Colonic mucosa (tissue), 4 donors: ENCODE measurements around the gene TMEM167B. TPM values are rescaled to one million over a fixed set of nuclear protein-coding genes. Genes with fewer than 3 reads are reported as not detected.
"Not testable (repeated sequence)": the region's sequence is repeated elsewhere in the genome, so short reads cannot be mapped to it uniquely, and the experiment has no call there.

Experiments used
- DNase-seq: peaks from one replicate; pipeline ENCODE4 v3.0.0-alpha.2; 2020
- H3K27ac ChIP-seq: fragments of 200-600 bp; one replicate; pipeline ENCODE4 v1.8.0; 2021
- H3K27me3 ChIP-seq: fragments of 200-600 bp; one replicate; pipeline ENCODE4 v1.8.0; 2021
- H3K36me3 ChIP-seq: fragments of 200-600 bp; one replicate; pipeline ENCODE4 v1.8.0; 2021
- H3K4me1 ChIP-seq: fragments of 200-600 bp; one replicate; pipeline ENCODE4 v1.8.0; 2021; ENCODE audit warnings: mild to moderate bottlenecking
- H3K4me3 ChIP-seq: fragments of 200-600 bp; one replicate; pipeline ENCODE4 v1.8.0; 2021
- H3K9ac ChIP-seq, 2 donors: one replicate each; pipeline ENCODE4 v1.7.0; 2013; ENCODE audit warnings: control low read depth in 2 of 2, low read depth in 2 of 2, low read length in 2 of 2
- H3K9me3 ChIP-seq: fragments of 200-600 bp; one replicate; pipeline ENCODE4 v1.8.0; 2021
- CTCF ChIP-seq: fragments of 200-600 bp; IDR thresholded peaks from one replicate; pipeline ENCODE4 v1.8.0; 2022; ENCODE audit warnings: antibody characterized with exemption, mild to moderate bottlenecking
- intact Hi-C: fragments of 100-400 bp; cut with DNase I; formaldehyde crosslinking; loops from one replicate; pipeline ENCODE4 v1.14.1; 2022
- total RNA-seq, 2 donors: library from RNA; stranded (reverse); fragmentation: NEBNext Ultra II Directional in 1 of 2; extraction: Animal tissue kit (Norgen Biotek cat#: 25700) in 1 of 2; gene quantifications; one replicate each; pipeline ENCODE4 v1.2.1, GENCODE V29; 2021
- donor health status: healthy.
- donor health status: DM: no; HTN: no; CAD: no.
- donor health status: DM: no; HTN: no; CAD: no.

Gene TMEM167B
- total RNA-seq, 2 donors from 2014 or later = 26.0 to 53.6 TPM

DNA sequence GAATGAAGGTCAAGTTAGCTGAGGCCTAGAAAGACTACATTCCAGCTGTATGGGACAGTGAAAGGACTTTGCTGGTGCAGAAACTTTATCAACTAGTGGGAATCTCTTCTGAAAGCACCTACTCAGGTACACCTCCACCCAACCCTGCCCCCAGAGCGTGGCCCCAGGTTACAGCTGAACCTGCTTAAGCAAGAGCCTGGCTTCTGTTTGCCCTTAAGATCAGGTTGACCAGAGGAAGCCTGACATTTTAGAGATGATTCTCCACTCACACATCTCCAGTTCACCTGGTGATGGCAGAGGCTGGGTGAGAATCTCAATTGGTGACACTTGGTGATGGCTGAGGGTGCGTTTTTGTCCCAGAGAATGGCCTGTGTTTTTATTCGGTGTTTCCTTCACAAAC lies 47.4 kb downstream of the TMEM167B start:
- Histone ChIP-seq H3K4me1 (peaks cover 7% of the 10 kb centered on the region), H3K9me3 (no peaks in the 10 kb centered on the region), H3K9ac (peak overlapping the region; percentile 0 to 19), H3K27ac (peak overlapping the region; percentile 84), H3K27me3 (no peaks in the 10 kb centered on the region), H3K36me3 (no peaks in the 10 kb centered on the region), H3K4me3 (no peak overlapping the region)
- peak; percentile 66 for DNase-seq
- intact Hi-C loops = no loop called here
- TF ChIP-seq CTCF = no peak

DNA sequence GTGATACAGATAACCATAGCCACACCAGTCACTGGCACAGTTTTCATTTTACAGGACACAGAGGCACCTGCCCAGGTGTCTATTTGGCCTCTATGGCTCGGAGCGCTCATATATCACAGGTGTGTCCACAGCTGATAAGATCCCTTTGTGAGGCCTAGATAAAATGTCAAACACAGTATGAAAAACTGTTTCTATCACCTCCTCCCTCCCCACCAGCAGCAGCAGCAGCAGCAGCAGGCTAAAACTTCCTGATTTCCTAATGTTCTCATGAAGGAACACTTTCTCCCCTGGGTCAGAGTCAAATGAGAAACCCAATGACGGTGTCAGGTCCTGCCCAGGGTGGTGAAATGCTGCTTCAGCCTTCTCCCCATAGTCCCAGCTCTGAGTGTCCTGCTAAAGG lies 47.8 kb downstream of the TMEM167B start:
- peak overlapping the region in 1 of 2 donors; percentile 19 for H3K9ac ChIP-seq
- no peaks in the 10 kb centered on the region for H3K36me3 ChIP-seq
- H3K27ac ChIP-seq = peak overlapping the region; percentile 84
- no peak for TF ChIP-seq CTCF
- peak; percentile 79 for DNase-seq
- no peak overlapping the region for H3K4me3 ChIP-seq
- H3K27me3 ChIP-seq = no peaks in the 10 kb centered on the region
- H3K9me3 ChIP-seq = no peaks in the 10 kb centered on the region
- intact Hi-C loops = no loop called here
- H3K4me1 ChIP-seq = peaks cover 7% of the 10 kb centered on the region

DNA sequence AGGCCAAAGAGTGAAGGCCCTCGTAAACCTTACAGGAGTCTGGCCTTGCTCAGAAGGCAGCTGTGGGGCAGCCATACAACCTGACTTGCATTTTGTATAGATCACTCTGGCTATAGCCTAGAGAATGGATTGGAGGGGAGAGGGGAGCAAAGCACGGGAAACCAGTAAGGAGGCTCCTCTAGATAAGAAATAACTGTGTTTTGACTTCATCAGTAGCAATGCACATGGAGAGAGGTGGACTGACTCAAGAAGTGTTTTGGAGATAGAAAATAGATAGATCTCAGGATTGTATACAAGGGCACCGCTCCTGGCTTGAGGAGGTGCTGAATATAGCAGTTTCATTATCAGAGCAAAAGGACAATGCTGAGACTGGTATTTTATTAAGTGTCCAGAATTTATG lies 49.8 kb downstream of the TMEM167B start:
- Histone ChIP-seq H3K27ac (no peak overlapping the region), H3K4me3 (no peak overlapping the region), H3K36me3 (no peaks in the 10 kb centered on the region), H3K9ac (no peak overlapping the region), H3K27me3 (no peaks in the 10 kb centered on the region), H3K4me1 (peaks cover 7% of the 10 kb centered on the region), H3K9me3 (no peaks in the 10 kb centered on the region)
- DNase-seq = no peak
- intact Hi-C loops = no loop called here
- TF ChIP-seq CTCF = no peak

- no peaks in the 10 kb centered on the region for H3K27me3 ChIP-seq
- H3K4me3 ChIP-seq = no peak overlapping the region
- TF ChIP-seq CTCF = no peak
- H3K27ac ChIP-seq = peak overlapping the region; percentile 10
- intact Hi-C loops = no loop called here
- DNase-seq = peak; percentile 48
- no peaks in the 10 kb centered on the region for H3K9me3 ChIP-seq
- no peaks in the 10 kb centered on the region for H3K36me3 ChIP-seq
- peaks cover 7% of the 10 kb centered on the region for H3K4me1 ChIP-seq
- H3K9ac ChIP-seq = peak overlapping the region in 1 of 2 donors; percentile 19
Observed at GRCh38 chr1:109142260-109142659, 51.7 kb downstream of the TMEM167B start.

DNA sequence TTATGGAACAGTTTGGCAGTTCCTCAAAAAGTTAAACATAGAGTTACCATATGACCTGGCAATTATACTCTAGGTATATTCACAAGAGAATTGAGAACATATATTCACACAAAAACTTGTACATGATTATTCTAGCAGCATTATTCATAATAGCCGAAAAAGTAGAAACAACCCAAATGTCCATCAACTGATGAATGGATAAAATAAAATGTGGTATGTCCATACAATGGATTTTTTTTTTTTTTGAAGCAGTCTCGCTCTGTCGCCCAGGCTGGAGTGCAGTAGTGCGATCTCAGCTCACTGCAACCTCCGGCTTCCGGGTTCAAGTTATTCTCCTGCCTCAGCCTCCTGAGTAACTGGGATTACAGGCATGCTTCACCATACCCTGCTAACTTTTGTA lies 52.2 kb downstream of the TMEM167B start:
- H3K9me3 ChIP-seq, H3K36me3 ChIP-seq, intact Hi-C loops, DNase-seq, H3K4me1 ChIP-seq, H3K4me3 ChIP-seq, H3K9ac ChIP-seq, H3K27me3 ChIP-seq: not testable (repeated sequence)
- H3K27ac ChIP-seq = peak overlapping the region; percentile 10

Other genes starting within 250 kb of the TMEM167B start
- gene AKNAD1, start 233.7 kb upstream of the TMEM167B start, total RNA-seq = not detected
- gene GPSM2, start 213.8 kb upstream of the TMEM167B start, total RNA-seq = 10 to 100 TPM; 32.5 to 62.6 TPM
- 10 to 100 TPM; 18.9 to 25.1 TPM for gene CLCC1, start 127.3 kb upstream of the TMEM167B start, total RNA-seq
- 1 to 10 TPM; 5.2 to 7.7 TPM for gene WDR47, start 48.7 kb upstream of the TMEM167B start, total RNA-seq
- 10 to 100 TPM; 49.4 to 50.9 TPM for gene TAF13, start 14.8 kb upstream of the TMEM167B start, total RNA-seq
- 100 to 1,000 TPM; 110 to 163 TPM for gene ELAPOR1, start 23.4 kb downstream of the TMEM167B start, total RNA-seq
- gene SARS1, start 123.2 kb downstream of the TMEM167B start, total RNA-seq = 100 to 1,000 TPM; 139 to 193 TPM
- gene CELSR2, start 158.8 kb downstream of the TMEM167B start, total RNA-seq = 1 to 10 TPM; 4.2 to 6.1 TPM
- 10 to 100 TPM in 1 of 2 donors, 1 to 10 TPM in 1; 6.5 to 36.0 TPM for gene PSRC1, start 192.4 kb downstream of the TMEM167B start, total RNA-seq
- not detected for gene MYBPHL, start 216.2 kb downstream of the TMEM167B start, total RNA-seq